K562 (cell line): ENCODE measurements around the gene CYS1. TPM values are rescaled to one million over a fixed set of nuclear protein-coding genes. Genes with fewer than 3 reads are reported as not detected.

Experiments used
- ATAC-seq: fragments of 200-7000 bp; cut with Tn5 transposase; 3 replicates; pipeline ENCODE4 v1.9.1; 2020; ENCODE audit warnings: moderate library complexity
- BruUV-seq: library from RNA; stranded (reverse); fragments of 400-500 nt; replicated peaks from 2 replicates; lab custom pipeline; 2021; lab: Mats Ljungman, UMichigan
- CTCF ChIA-PET: fragments of 300-600 bp; formaldehyde crosslinking; extraction: SDS; loops from one replicate; lab custom pipeline; 2021; ENCODE audit warnings: low intra/inter-chr PET ratio; lab: Yijun Ruan, JAX
- POLR2A ChIA-PET: fragments of 300-600, 350-650 bp; sonication (Branson Sonifier 250); formaldehyde crosslinking; extraction: SDS; loops from one replicate; lab custom pipeline; 2021; ENCODE audit warnings: antibody characterized with exemption, inconsistent platforms; lab: Yijun Ruan, JAX
- DNase-seq, 4 experiments: peaks; one replicate each; pipeline versions ENCODE4 v3.0.0 to v3.0.0-alpha.2; 2011 to 2018; ENCODE audit warnings: low spot score in 3 of 4, mixed read lengths in 3 of 4; ENCODE audit errors: extremely low read depth in 1 of 4
- FAIRE-seq: peaks from 2 replicates; lab custom pipeline; 2011; peaks lifted over from hg19 to GRCh38; lab: Jason Lieb, UNC
- H2AFZ ChIP-seq: 2 replicates; pipeline ENCODE4 v1.6.0; 2011; ENCODE audit warnings: low read depth, low read length, control low read depth, inconsistent platforms
- H3K27ac ChIP-seq: fragments of 200-600 bp; 3 replicates; pipeline ENCODE4 v1.8.0; 2011; ENCODE audit warnings: low read depth, mild to moderate bottlenecking, control low read depth, inconsistent platforms, low read length, moderate library complexity, mixed read lengths; ENCODE audit errors: extremely low read depth
- H3K27me3 ChIP-seq, 2 experiments: fragments of 300-600 bp in 1 of 2; 2 replicates in 1 of 2; 3 replicates in 1 of 2; pipeline versions ENCODE4 v1.6.0 to v1.8.0; 2011; ENCODE audit warnings: inconsistent platforms in 2 of 2, low read length in 2 of 2, mild to moderate bottlenecking in 1 of 2, mixed read lengths in 1 of 2, moderate library complexity in 1 of 2; ENCODE audit not compliant: control insufficient read depth in 2 of 2, insufficient read depth in 2 of 2
- H3K36me3 ChIP-seq: fragments of 300-600 bp; 3 replicates; pipeline ENCODE4 v1.8.0; 2011; ENCODE audit warnings: mild to moderate bottlenecking, low read length, inconsistent platforms; ENCODE audit not compliant: control insufficient read depth, insufficient read depth
- H3K4me1 ChIP-seq, 2 experiments: fragments of 200-600 bp in 1 of 2; replicated peaks in 1 of 2; 2 replicates in 1 of 2; 3 replicates in 1 of 2; pipeline versions ENCODE4 v1.5.1 to v1.8.0; 2011; ENCODE audit warnings: inconsistent platforms in 2 of 2, low read length in 2 of 2, mild to moderate bottlenecking in 1 of 2, mixed read lengths in 1 of 2, moderate library complexity in 1 of 2; ENCODE audit not compliant: control insufficient read depth in 2 of 2, insufficient read depth in 2 of 2
- H3K4me2 ChIP-seq: 2 replicates; pipeline ENCODE4 v1.6.1; 2011; ENCODE audit warnings: low read length, control low read depth, inconsistent platforms, mixed read lengths; ENCODE audit not compliant: insufficient read depth
- H3K4me3 ChIP-seq: fragments of 200-600 bp; sonication (generic), shearing (Covaris generic); 2 replicates; pipeline ENCODE4 v1.5.1; 2016; ENCODE audit warnings: control low read depth, inconsistent platforms
- H3K79me2 ChIP-seq: fragments of 200-600 bp; 3 replicates; pipeline ENCODE4 v1.8.0; 2011; ENCODE audit warnings: low read length, inconsistent platforms; ENCODE audit not compliant: control insufficient read depth, insufficient read depth
- H3K9ac ChIP-seq, 2 experiments: 2 replicates each; pipeline versions ENCODE4 v1.6.0 to v1.6.1; 2011; ENCODE audit warnings: low read depth in 2 of 2, low read length in 2 of 2, control low read depth in 1 of 2, inconsistent platforms in 1 of 2, mild to moderate bottlenecking in 1 of 2, mixed read lengths in 1 of 2; ENCODE audit not compliant: insufficient read depth in 1 of 2
- H3K9me1 ChIP-seq: one replicate; pipeline ENCODE4 v1.6.0; 2011; ENCODE audit warnings: inconsistent platforms, mild to moderate bottlenecking, low read length, moderate library complexity; ENCODE audit not compliant: control insufficient read depth, insufficient read depth
- H3K9me3 ChIP-seq: replicated peaks from 2 replicates; pipeline ENCODE4 v1.5.1; 2011; ENCODE audit warnings: low read depth, low read length, inconsistent platforms; ENCODE audit not compliant: control insufficient read depth, insufficient read depth
- H4K20me1 ChIP-seq: replicated peaks from 2 replicates; pipeline ENCODE4 v1.6.1; 2011; ENCODE audit warnings: low read length, inconsistent platforms, mixed read lengths; ENCODE audit not compliant: control insufficient read depth, insufficient read depth
- BRCA1 ChIP-seq, 2 experiments: fragments of 450-650 bp in 1 of 2; sonication (generic) in 1 of 2; formaldehyde crosslinking in 1 of 2; IDR thresholded peaks; 2 replicates each; pipeline versions ENCODE4 v1.5.0 to v1.6.1; 2017 to 2020; ENCODE audit warnings: mild to moderate bottlenecking in 1 of 2, missing genetic modification reagents in 1 of 2
- CTBP1 ChIP-seq: fragments of 450-650 bp; IDR thresholded peaks from 2 replicates; pipeline ENCODE4 v1.6.1; 2016; ENCODE audit warnings: borderline replicate concordance
- HDAC8 ChIP-seq: fragments of 450-650 bp; IDR thresholded peaks from 2 replicates; pipeline ENCODE4 v1.6.1; 2016; ENCODE audit warnings: mild to moderate bottlenecking, missing genetic modification characterization, moderate library complexity, missing compliant biosample characterization
- HMGXB4 ChIP-seq: sonication (generic); formaldehyde crosslinking; IDR thresholded peaks from 2 replicates; pipeline ENCODE4 v1.8.1; 2023; ENCODE audit warnings: mild to moderate bottlenecking, missing genetic modification reagents
- L3MBTL2 ChIP-seq: fragments of 450-650 bp; IDR thresholded peaks from 2 replicates; pipeline ENCODE4 v1.6.1; 2016; ENCODE audit warnings: mild to moderate bottlenecking, moderate library complexity
- MYC ChIP-seq, 2 experiments: fragments of 250-450 bp in 1 of 2; sonication (Bioruptor Pico) in 1 of 2; IDR thresholded peaks; 2 replicates each; pipeline versions ENCODE4 v1.5.1 to v1.6.1; 2012 to 2021; ENCODE audit warnings: low read depth in 2 of 2, borderline replicate concordance in 1 of 2, improper control_type of control experiment in 1 of 2, low read length in 1 of 2, mild to moderate bottlenecking in 1 of 2, moderate library complexity in 1 of 2
- NELFE ChIP-seq: IDR thresholded peaks from 2 replicates; pipeline ENCODE4 v1.6.1; 2011; ENCODE audit warnings: mild to moderate bottlenecking; ENCODE audit not compliant: insufficient read depth, insufficient read length
- PHF8 ChIP-seq: fragments of 200-600 bp; sonication (generic); IDR thresholded peaks from 2 replicates; pipeline ENCODE4 v1.6.1; 2012; ENCODE audit warnings: mixed run types, mild to moderate bottlenecking, inconsistent platforms, low read length, moderate library complexity, borderline replicate concordance
- RBM25 ChIP-seq: fragments of 200-400 bp; formaldehyde crosslinking; IDR thresholded peaks from 2 replicates; pipeline ENCODE4 v1.6.1; 2018; ENCODE audit warnings: low read length, low read depth, moderate library complexity; ENCODE audit not compliant: severe bottlenecking
- TBL1XR1 ChIP-seq, 2 experiments: IDR thresholded peaks; 2 replicates each; pipeline ENCODE4 v1.6.1; 2012; ENCODE audit warnings: improper control_type of control experiment in 2 of 2, low read length in 2 of 2, mild to moderate bottlenecking in 1 of 2
- USF2 ChIP-seq: sonication (generic); formaldehyde crosslinking; IDR thresholded peaks from 2 replicates; pipeline ENCODE4 v1.5.0; 2020; ENCODE audit warnings: missing genetic modification reagents
- XRCC4 ChIP-seq: IDR thresholded peaks from one replicate; pipeline ENCODE4 v1.6.1; 2011; ENCODE audit not compliant: insufficient read depth, insufficient read length; ENCODE audit errors: extremely low read depth
- ZNF592 ChIP-seq: fragments of 450-650 bp; IDR thresholded peaks from 2 replicates; pipeline ENCODE4 v1.6.1; 2017; ENCODE audit warnings: antibody characterized with exemption, mild to moderate bottlenecking
- WGBS: fragments of 100-300 bp; shearing (Covaris generic); methylation state at CpG from one replicate; pipeline ENCODE4 v1.1.6; 2016; ENCODE audit warnings: low coverage, mixed read lengths; ENCODE audit not compliant: insufficient coverage; ENCODE audit errors: missing lambda C conversion rate; 5-methylcytosine and 5-hydroxymethylcytosine counted together
- in situ Hi-C: fragments of 300-500 bp; cut with MboI; formaldehyde crosslinking; loops from 4 replicates; pipeline ENCODE4 v1.15.0; 2018; ENCODE audit warnings: inconsistent platforms, mixed read lengths
- intact Hi-C: fragments of 100-400 bp; cut with micrococcal nuclease; formaldehyde crosslinking; loops from 2 replicates; pipeline ENCODE4 v1.14.2; 2022
- polyA plus RNA-seq, 8 experiments: library from polyadenylated mRNA; depleted of rRNA in 4 of 8; stranded (reverse) in 5 of 8; unstranded in 3 of 8; fragments of >200 nt; fragmentation: Nextera tagmentation in 2 of 8; fragmentation: Illumina TruSeq in 1 of 8; extraction: Ambion mirVana in 2 of 8; extraction: Trizol in 1 of 8; gene quantifications; 2 replicates each; pipeline versions ENCODE4 v1.2.1 to v1.2.3, GENCODE V29; 2011 to 2014; ENCODE audit warnings: inconsistent platforms in 1 of 8, missing spikeins in 1 of 8
- total RNA-seq, 7 experiments: library from RNA; depleted of rRNA in 6 of 7; stranded (reverse); fragments of >200 nt in 6 of 7; fragmentation: Illumina TruSeq in 2 of 7; extraction: Trizol in 2 of 7; gene quantifications; 2 replicates each; pipeline versions ENCODE4 v1.2.1 to v1.2.3, GENCODE V29; 2011 to 2021; ENCODE audit warnings: low replicate concordance in 1 of 7

The CYS1 gene
- total and polyA plus RNA-seq, 9 of the 15 experiments (the other 6 are each of a cell fraction or from before 2014, with no cell fraction given) = 0.11 to 0.13 TPM; not detected in 7

- H3K27ac ChIP-seq = peak within 1 kb of the TSS; percentile 99
- H3K4me1 ChIP-seq = peaks cover 9 to 57% of the 10 kb centered on the region in 2 experiments; a peak in 4 of 5 replicates
- no TSS peak for BruUV-seq
- ChIA-PET POLR2A (interaction anchor here (0.6 to 2.9 kb wide), 10 partner anchors 9 to 411 kb away, joined by 3 to 18 read pairs (median 4); no protein-coding TSS in a partner anchor), CTCF (interaction anchor here (0.6 kb wide), 1 partner anchor 207 kb away, joined by 4 read pairs; no protein-coding TSS in a partner anchor)
- peak within 1 kb of the TSS; percentile 91 for H2AFZ ChIP-seq
- ATAC-seq = peak; percentile 75
- H3K27me3 ChIP-seq = no peaks in the 10 kb centered on the region
- DNase-seq = peak; percentile 90 to 96 (median 94)
- 2% methylated on average over 63 of the region's 104 CpGs for WGBS
- intact Hi-C loops (no loop called here), in situ Hi-C loops (no loop called here)
- 0 out of 2 replicates have a peak, but pooled peaks cover 2% of the 10 kb centered on the region for H3K9me3 ChIP-seq
- peaks cover 26% of the 10 kb centered on the region for H3K79me2 ChIP-seq
- peak within 1 kb of the TSS; percentile 90 for H3K4me2 ChIP-seq
- H3K36me3 ChIP-seq = peaks cover 31% of the 10 kb centered on the region
- H3K9me1 ChIP-seq = peaks cover 7% of the 10 kb centered on the region
- peaks cover 6% of the 10 kb centered on the region; the same call in 1 of the 2 replicates for H4K20me1 ChIP-seq
- H3K4me3 ChIP-seq = peak within 1 kb of the TSS; percentile 61
- H3K9ac ChIP-seq = peak within 1 kb of the TSS; percentile 83 to 94
- FAIRE-seq = no peak
- TF ChIP-seq NELFE (no peak), HDAC8 (tag) (no peak), HMGXB4 (CRISPR knock-in tag) (peak; percentile 93; the same call in 1 of the 2 replicates), USF2 (CRISPR knock-in tag) (peak; percentile 82), PHF8 (peak; percentile 65; the same call in 1 of the 2 replicates), BRCA1 (IDR thresholded peaks at IDR 0.05) (no peak), BRCA1 (CRISPR knock-in tag; IDR thresholded peaks at IDR 0.05) (peak; percentile 81; the same call in 1 of the 2 replicates), MYC (IDR thresholded peaks at IDR 0.05; ENCODE audit: low read depth, low read length) (peak; percentile 92), MYC (CRISPR knock-in tag; IDR thresholded peaks at IDR 0.05; ENCODE audit: borderline replicate concordance, low read depth) (no peak), ZNF592 (peak; percentile 4; the same call in 1 of the 2 replicates), RBM25 (peak; percentile 97), L3MBTL2 (peak; percentile 6), CTBP1 (peak; percentile 90), XRCC4 (no peak), TBL1XR1 (IDR thresholded peaks at IDR 0.05; ENCODE audit: low read length in 2 of 2) (peak in 1 of 2 experiments; percentile 24; a peak in 1 of 4 replicates)
Measured at GRCh38 chr2:10043256-10043905, 36.8 kb downstream of the CYS1 start, which contains the start of gene KLF11. TSS of gene KLF11 (plus strand) at chr2:10043550. CDS start at chr2:10043717, 167 bp downstream.
